Epithelial cell of esophagus (primary cell): Measurements from ENCODE around the gene COMMD9.
"Not testable (repeated sequence)": the region's sequence is repeated elsewhere in the genome, so short reads cannot be mapped to it uniquely, and the experiment has no call there.

Experiments used
- DNase-seq: peaks from one replicate; pipeline ENCODE4 v3.0.0; 2010; ENCODE audit warnings: low read depth
- H3K4me3 ChIP-seq: 2 replicates; pipeline ENCODE4 v1.5.1; 2011; ENCODE audit warnings: mild to moderate bottlenecking, low read length, control low read depth
- CTCF ChIP-seq: IDR thresholded peaks from 2 replicates; pipeline ENCODE4 v1.5.1; 2011; ENCODE audit warnings: low read depth, mild to moderate bottlenecking, low read length, control low read depth, inconsistent platforms; ENCODE audit not compliant: insufficient read depth; ENCODE audit errors: missing control alignments

Gene COMMD9

GRCh38 chr11:36289226-36289852, at the start of gene COMMD9:
COMMD9 (minus strand) TSS chr11:36289424; CDS start chr11:36289412, 12 bp downstream.
- DNase-seq, result peak; percentile 96
- H3K4me3 ChIP-seq, result peak within 1 kb of the TSS; percentile 95
- no peak for TF ChIP-seq CTCF

- peak; percentile 47 for DNase-seq
Measured at GRCh38 chr11:36333897-36334296, 44.7 kb upstream of the COMMD9 start.

GRCh38 chr11:36333468-36333867, 44.2 kb upstream of the COMMD9 start:
- peak; percentile 89 for DNase-seq
- TF ChIP-seq CTCF, result no peak
- no peak overlapping the region for H3K4me3 ChIP-seq

More at GRCh38 chr11:36333897-36334296, 44.7 kb upstream of the COMMD9 start:
- TF ChIP-seq CTCF, result no peak
- no peak overlapping the region for H3K4me3 ChIP-seq

- DNase-seq, result no peak
- H3K4me3 ChIP-seq, result no peak overlapping the region
- no peak for TF ChIP-seq CTCF
Measured at GRCh38 chr11:36330411-36330810, 41.2 kb upstream of the COMMD9 start.

- no peak overlapping the region for H3K4me3 ChIP-seq
- TF ChIP-seq CTCF, result no peak
- DNase-seq, result no peak
Measured at GRCh38 chr11:36328966-36329673, 39.9 kb upstream of the COMMD9 start.

GRCh38 chr11:36326524-36327419, 37.5 kb upstream of the COMMD9 start:
- H3K4me3 ChIP-seq, result no peak overlapping the region
- no peak for TF ChIP-seq CTCF
- DNase-seq, result no peak

GRCh38 chr11:36325403-36325802, 36.2 kb upstream of the COMMD9 start:
- not testable (repeated sequence) for DNase-seq, H3K4me3 ChIP-seq

- DNase-seq, H3K4me3 ChIP-seq: not testable (repeated sequence)
Measured at GRCh38 chr11:36324956-36325355, 35.7 kb upstream of the COMMD9 start.
